Glomerular endothelial cell (primary cell): ENCODE measurements around the gene FUS. TPM values are rescaled to one million over a fixed set of nuclear protein-coding genes. Genes with fewer than 3 reads are reported as not detected.
"Not testable (repeated sequence)": the region's sequence is repeated elsewhere in the genome, so short reads cannot be mapped to it uniquely, and the experiment has no call there.

Source experiments
- DNase-seq: peaks from one replicate; pipeline ENCODE4 v3.0.0-alpha.2; 2011; ENCODE audit warnings: low read depth, low spot score; ENCODE audit errors: extremely low read depth
- total RNA-seq: library from RNA; depleted of rRNA; stranded (reverse); fragments of >200 nt; gene quantifications from 2 replicates; pipeline ENCODE4 v1.2.3, GENCODE V29; 2015

The FUS gene
- total RNA-seq, 1 donor from 2014 or later = 107 TPM

- DNase-seq = no peak
Measured at GRCh38 chr16:31184888-31185287, 4.9 kb downstream of the FUS start.

DNA sequence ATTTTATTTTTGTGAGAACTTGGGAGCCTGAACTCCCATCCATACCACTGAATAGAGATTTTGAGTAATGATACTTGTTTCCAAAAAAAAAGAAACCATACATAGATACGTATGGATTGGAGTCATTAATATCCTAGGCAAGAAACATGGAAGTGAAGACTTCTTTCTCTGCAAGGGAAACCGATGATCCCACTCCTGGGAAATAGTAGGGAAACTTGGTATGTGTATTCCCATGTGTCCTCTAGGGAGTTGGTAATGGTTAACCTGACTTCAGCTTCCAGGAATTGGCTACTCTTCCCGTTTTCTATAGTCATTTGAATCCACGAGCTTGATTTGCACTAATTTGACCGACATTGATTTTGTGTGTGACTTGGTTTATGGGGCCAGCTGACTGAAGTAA, 5.4 kb downstream of the FUS start:
- DNase-seq = no peak

GRCh38 chr16:31186176-31186575, 6.2 kb downstream of the FUS start:
- no peak for DNase-seq

DNA sequence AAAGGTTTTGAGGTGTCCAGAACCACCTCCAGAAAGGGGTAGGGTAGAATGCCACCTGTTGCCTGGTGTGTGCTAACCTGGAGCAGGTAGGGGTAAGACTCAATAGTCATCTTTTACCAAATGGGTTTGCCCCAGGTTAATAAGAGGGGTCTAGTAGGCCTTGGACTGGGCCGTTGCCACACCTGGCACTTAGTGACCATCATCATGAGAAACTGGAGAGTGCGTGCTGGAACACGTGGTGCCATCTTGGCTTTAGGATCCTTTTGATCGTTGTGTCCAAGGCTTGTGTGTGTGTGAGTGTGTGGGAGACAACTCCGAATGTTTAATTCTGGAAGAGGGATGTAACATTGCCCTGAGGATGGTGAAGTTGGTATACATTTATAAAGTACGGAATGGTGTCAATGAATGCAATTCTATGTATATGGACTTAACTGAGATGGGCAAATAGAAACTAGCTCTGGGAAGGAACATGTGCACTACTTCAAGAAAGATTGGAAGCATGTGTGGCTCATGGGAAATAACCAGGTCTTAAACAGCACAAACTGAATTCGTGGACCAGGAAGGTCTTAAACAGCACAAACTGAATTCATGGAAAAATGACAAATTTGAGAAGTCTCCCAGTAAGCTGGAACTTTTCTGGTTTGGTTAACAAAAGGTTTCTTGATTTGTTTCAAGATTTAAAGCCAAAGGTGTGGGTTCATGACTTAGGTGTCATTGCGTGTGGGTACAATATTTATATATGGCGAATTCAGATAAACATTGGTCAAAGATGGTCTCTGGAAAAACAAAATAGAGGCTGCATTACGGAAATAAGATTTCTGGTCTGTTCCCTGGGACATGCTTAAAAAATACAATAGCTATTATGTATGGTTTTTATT, 7.2 kb downstream of the FUS start:
- DNase-seq = no peak

DNA sequence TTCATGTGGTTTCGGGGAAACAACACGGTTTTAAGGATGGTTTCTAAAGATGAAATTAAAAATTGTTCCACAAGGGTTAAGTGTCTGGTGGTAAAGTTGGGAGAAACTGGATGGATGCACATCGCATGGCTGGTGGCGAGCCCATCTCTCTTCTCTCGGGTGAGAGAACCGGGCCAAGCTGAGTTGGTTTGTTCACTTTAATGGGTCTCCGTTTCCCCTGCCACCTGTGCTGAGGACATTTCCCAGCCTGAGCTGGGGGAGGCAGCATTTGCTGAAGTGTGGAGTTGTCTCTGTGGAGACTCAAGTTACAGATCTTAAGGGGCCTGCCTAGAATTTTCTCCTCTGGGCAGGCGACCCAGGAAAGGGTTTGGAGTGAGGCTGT, 7.9 kb downstream of the FUS start:
- no peak for DNase-seq

GRCh38 chr16:31188450-31189411, 8.8 kb downstream of the FUS start:
- DNase-seq = no peak

DNA sequence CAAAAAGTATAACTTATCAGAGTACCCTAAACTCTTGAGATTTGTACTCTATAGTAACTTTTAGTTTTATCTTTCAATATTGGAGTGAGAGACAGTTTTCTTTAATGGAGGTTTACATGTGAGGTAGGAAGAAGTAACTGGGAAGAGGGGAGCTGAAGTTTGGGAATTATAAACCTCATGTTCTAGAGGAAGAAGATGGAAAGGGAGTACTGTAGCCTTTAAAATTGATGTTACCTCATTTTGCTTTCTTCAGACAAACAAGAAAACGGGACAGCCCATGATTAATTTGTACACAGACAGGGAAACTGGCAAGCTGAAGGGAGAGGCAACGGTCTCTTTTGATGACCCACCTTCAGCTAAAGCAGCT, 9.5 kb downstream of the FUS start:
- DNase-seq = no peak

- DNase-seq = no peak
Measured at GRCh38 chr16:31190061-31190460, 10.1 kb downstream of the FUS start.

DNA sequence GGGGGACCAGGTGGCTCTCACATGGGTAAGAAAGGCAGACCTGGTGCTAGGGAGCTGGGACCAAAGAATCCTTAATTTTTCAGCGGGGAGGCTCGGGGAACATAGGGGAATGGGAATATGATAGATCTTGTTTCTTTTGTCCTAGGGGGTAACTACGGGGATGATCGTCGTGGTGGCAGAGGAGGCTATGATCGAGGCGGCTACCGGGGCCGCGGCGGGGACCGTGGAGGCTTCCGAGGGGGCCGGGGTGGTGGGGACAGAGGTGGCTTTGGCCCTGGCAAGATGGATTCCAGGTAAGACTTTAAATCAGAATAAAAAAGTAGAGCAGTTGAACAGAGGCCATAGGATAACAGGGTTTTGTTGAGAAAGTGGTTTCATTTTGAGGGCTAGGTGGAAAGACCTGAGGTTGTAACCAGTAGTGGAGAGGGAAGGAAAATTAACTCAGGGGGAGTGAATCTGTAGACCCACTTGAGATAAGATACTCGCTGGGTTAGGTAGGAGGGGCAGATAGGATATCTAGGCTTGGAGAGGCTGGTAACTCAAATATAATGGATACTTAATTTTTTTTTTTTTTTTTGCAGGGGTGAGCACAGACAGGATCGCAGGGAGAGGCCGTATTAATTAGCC, 11.0 kb downstream of the FUS start:
- DNase-seq = no peak

DNA sequence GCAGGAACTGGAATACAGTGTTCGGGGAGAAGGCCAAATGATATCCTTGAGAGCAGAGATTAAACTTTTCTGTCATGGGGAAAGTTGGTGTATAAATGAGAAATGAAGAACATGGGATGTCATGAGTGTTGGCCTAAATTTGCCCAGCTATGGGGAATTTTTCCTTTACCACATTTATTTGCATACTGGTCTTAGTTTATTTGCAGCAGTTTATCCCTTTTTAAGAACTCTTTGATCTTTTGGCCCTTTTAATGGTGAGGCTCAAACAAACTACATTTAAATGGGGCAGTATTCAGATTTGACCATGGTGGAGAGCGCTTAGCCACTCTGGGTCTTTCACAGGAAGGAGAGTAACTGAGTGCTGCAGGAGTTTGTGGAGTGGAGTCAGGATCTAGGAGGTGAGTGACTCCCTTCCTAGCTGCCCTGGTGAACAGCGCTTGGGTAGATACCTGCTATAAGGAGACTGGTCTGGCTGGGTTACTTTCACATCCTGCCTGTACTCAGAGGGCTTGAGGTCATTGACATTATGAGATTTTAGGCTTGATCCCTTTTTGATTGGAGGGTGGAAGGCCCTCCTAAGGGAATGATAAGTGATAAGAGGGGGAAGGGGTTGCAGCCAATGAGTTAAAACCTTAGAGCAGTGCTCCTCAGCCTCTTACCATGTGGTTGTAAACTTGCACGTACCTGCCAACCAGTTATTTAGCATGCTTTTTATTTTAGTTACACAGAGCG, 11.9 kb downstream of the FUS start:
- no peak for DNase-seq

DNA sequence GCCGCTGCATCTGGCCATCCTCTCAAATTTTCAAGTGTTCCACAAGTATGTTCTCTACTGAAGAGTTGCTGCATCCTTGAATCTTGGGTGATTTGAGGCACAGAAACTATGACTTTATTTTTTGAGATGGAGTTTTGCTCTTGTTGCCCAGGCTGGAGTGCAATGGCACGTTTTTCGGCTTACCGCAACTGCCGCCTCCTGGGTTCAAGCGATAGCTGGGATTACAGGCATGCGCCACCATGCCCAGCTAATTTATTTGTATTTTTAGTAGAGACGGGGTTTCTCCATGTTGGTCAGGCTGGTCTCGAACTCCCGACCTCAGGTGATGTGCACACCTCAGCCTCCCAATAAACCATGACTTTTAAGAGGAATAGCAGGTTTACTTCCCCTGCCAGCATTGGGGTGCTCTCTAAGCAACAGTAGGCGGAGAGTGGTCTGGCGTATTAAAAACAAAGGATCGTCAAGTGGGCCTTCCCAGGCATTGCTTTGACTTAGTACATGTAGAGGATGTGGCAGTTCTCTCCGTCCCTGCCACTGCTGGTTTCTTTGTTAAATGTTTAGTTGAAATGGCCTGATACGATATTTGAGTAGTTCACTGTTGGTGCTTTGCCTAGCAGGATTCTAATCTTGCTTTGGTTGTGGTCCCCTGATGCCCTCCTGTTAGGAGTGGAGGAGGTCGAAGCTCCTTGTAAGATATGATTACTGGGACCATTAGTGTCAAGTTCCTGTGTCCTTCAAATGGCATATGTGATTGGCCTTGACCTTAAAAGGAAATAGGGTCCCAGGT, 13.1 kb downstream of the FUS start:
- no peak for DNase-seq

GRCh38 chr16:31193874-31194273, 13.9 kb downstream of the FUS start:
- DNase-seq = no peak

GRCh38 chr16:31194898-31195297, 15.0 kb downstream of the FUS start:
- DNase-seq = no peak

GRCh38 chr16:31195861-31196260, 15.9 kb downstream of the FUS start:
- DNase-seq = not testable (repeated sequence)

DNA sequence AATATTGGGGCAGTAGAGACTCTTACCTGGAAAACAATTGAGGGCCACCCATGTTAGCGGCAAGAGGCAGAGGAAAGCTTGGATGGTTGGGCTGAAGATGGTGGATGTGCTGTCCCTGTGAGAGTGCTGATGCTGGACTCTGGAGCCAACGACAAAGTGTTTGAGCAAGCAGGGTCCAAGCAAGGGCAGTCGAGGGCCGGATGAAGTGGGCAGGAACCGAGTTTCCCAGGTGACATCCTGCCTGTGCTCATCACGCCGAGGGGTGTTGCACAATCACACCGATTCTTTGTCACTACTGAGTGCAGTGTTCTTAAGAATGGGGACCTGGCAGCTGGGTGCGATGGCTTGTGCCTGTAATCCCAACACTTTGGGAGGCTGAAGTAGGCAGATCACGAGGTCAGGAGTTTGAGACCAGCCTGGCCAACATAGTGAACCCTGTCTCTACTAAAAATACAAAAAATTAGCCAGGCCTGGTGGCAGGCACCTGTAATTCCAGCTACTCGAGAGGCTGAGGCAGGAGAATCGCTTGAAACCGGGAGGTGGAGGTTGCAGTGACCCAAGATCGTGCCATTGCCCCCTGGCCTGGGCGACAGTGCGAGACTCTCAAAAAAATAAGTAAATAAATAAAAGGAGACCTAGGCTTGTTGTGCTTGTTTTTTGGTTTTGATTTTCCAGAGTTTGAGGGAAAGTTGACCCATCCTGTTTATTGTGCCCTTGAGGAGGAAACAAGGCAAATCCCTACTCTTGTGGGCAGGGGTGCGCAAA, 16.6 kb downstream of the FUS start:
- DNase-seq = no peak

DNA sequence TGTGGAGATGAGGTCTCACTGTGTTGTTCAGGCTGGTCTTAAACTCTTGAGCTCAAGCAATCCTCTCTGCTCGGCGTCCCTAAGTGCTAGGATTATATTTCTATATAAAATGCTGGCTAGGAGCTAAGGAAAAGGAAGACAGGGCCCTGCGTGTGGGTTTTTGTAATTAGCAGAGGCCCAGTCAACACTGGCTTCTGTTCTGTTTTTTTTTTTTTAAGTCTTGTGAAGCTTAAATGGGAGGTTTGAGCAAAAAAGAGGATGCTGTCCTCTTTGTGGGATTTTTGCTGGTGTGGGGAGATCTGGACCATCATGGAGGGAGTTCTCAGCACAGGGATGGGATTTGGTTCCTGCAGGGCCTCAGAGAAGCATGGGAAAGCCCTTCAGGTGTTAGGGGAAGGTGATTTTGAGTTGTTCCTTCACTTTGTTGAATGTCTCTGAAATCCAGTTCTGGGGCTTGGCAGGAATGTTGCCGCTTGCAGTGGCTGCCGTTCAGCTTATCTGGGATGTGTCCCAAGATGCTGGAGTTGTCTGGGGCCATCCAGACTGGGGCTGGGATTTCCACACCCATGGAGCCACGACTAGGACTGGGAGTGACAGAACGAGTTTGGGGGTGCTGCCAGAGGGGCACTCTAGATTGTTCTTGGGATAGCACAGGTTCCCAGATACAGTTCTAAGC, 18.4 kb downstream of the FUS start:
- DNase-seq = no peak

- DNase-seq = no peak
Measured at GRCh38 chr16:31199430-31200041, 19.6 kb downstream of the FUS start.

DNA sequence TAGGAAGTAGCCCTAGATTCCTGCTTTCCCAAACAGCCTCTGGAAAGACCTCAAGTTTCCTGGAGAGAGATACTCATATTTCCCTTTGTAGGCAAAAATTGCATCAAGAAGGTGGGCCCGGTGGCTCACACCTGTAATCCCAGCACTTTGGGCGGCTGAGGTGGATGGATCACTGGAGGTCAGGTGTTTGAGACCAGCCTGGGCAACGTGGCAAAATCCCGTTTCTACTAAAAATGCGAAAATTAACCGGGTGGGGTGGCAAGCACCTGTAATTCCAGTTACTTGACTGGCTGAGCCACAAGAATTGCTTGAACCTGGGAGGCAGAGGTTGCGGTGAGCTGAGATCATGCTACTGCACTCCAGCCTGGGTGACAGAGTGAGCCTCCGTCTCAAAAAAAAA, 20.2 kb downstream of the FUS start:
- DNase-seq = not testable (repeated sequence)
